Memory B cell (primary cell): ENCODE results near the gene TTC8.
"Not testable (repeated sequence)": the region's sequence is repeated elsewhere in the genome, so short reads cannot be mapped to it uniquely, and the experiment has no call there.

Experiments
- ATAC-seq: fragments of 150-1000 bp; cut with Tn5 transposase; 2 replicates; pipeline ENCODE4 v1.10.0; 2021; ENCODE audit warnings: low read depth, mild to moderate bottlenecking, moderate library complexity
- DNase-seq, 2 donors: peaks; one replicate each; pipeline ENCODE4 v3.0.0; 2022; ENCODE audit warnings: low spot score in 2 of 2
- H3K27ac Mint-ChIP-seq: one replicate; pipeline ENCODE4 v1.8.0; 2022; ENCODE audit warnings: mild to moderate bottlenecking, moderate library complexity, mixed read lengths
- H3K27me3 Mint-ChIP-seq: one replicate; pipeline ENCODE4 v1.8.0; 2022; ENCODE audit warnings: mixed read lengths
- H3K36me3 Mint-ChIP-seq: one replicate; pipeline ENCODE4 v1.8.0; 2022; ENCODE audit warnings: mild to moderate bottlenecking, mixed read lengths
- H3K4me1 Mint-ChIP-seq: one replicate; pipeline ENCODE4 v1.8.0; 2022; ENCODE audit warnings: mixed read lengths
- H3K4me3 Mint-ChIP-seq: one replicate; pipeline ENCODE4 v1.8.0; 2022; ENCODE audit warnings: mild to moderate bottlenecking, moderate library complexity, mixed read lengths
- H3K9me3 Mint-ChIP-seq: one replicate; pipeline ENCODE4 v1.8.0; 2022; ENCODE audit warnings: mixed read lengths

The TTC8 gene

GRCh38 chr14:88835661-88836060 is 11.2 kb downstream of the TTC8 start:
- no peak overlapping the region for H3K4me3 Mint-ChIP-seq
- ATAC-seq (no peak), DNase-seq (no peak)
- peaks cover 2% of the 10 kb centered on the region for H3K27me3 Mint-ChIP-seq
- no peak overlapping the region for H3K27ac Mint-ChIP-seq
- peaks cover 5% of the 10 kb centered on the region for H3K36me3 Mint-ChIP-seq
- no peaks in the 10 kb centered on the region for H3K9me3 Mint-ChIP-seq
- H3K4me1 Mint-ChIP-seq, result no peaks in the 10 kb centered on the region

DNA sequence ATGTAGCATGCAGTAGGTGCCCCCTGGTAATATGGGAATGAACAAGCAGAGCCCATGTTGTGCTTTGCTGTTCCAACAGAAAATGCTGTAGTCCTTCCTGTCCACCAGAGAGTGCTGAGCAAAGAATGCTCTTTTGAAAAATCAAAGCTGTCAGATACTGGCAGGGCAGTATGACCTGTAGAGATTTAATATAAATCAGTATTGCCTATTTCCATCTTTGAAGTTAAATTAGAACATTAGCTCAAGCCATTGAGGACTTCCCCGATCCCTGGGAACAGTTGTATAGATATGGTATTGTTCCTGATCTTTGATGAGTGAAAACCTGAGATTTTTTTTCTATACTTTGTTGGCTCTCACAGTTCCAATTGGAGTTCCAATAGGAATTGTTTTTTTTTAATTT is 13.0 kb downstream of the TTC8 start:
- no peak for DNase-seq
- Mint-ChIP-seq H3K9me3 (no peaks in the 10 kb centered on the region), H3K36me3 (peaks cover 5% of the 10 kb centered on the region), H3K4me3 (no peak overlapping the region), H3K27me3 (peaks cover 2% of the 10 kb centered on the region), H3K27ac (no peak overlapping the region), H3K4me1 (no peaks in the 10 kb centered on the region)
- no peak for ATAC-seq

DNA sequence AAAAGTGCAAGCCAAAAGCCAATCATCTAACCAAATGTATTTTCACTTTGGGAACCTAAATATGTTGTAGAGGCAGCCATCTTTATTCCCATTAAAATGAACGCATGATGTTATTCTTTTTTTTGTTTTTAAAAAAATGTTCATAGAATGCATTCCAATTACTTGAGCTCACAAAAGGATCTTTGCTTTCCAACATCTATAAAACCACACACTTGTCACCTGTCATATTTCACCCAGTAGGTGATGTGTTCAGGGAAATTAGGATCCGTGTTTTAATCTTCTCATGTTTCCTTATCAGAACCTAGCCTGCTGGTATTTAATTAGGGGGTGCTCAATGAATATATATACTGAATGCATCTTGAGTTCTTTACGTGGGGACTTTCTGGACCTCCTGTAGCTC is 13.6 kb downstream of the TTC8 start:
- ATAC-seq, result no peak
- H3K27me3 Mint-ChIP-seq, result peaks cover 2% of the 10 kb centered on the region
- H3K4me3 Mint-ChIP-seq, result no peak overlapping the region

GRCh38 chr14:88840926-88841325 is 16.5 kb downstream of the TTC8 start:
- Mint-ChIP-seq H3K36me3 (peaks cover 4% of the 10 kb centered on the region), H3K27me3 (peaks cover 2% of the 10 kb centered on the region), H3K27ac (no peak overlapping the region), H3K4me1 (no peaks in the 10 kb centered on the region), H3K4me3 (no peak overlapping the region), H3K9me3 (no peaks in the 10 kb centered on the region)
- DNase-seq (no peak), ATAC-seq (no peak)

More for the DNA sequence above, 13.6 kb downstream of the TTC8 start:
- no peaks in the 10 kb centered on the region for H3K9me3 Mint-ChIP-seq
- H3K27ac Mint-ChIP-seq, result no peak overlapping the region
- no peak for DNase-seq
- peaks cover 5% of the 10 kb centered on the region for H3K36me3 Mint-ChIP-seq
- H3K4me1 Mint-ChIP-seq, result no peaks in the 10 kb centered on the region

DNA sequence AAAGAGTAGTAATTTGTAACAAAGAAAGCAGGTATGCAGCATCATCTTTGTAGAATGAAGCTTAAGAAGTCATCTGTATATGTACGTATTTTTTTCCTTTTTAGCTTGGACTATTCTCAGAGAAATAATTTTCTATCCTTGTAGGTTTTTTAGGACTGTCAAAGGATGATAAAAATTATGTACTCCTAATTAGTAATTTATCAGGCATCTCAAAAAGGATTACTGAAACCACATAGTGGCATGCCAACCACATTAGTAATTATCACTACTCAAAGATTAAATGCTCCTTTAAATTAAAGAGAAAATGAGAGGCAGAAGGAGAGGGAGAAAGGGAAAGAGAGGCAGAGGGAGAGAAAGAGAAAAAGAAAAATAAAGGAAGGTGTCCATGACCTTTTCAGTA is 17.3 kb downstream of the TTC8 start:
- Mint-ChIP-seq H3K27me3 (peaks cover 2% of the 10 kb centered on the region), H3K9me3 (no peaks in the 10 kb centered on the region), H3K4me3 (no peak overlapping the region), H3K27ac (no peak overlapping the region), H3K36me3 (peaks cover 4% of the 10 kb centered on the region), H3K4me1 (no peaks in the 10 kb centered on the region)
- ATAC-seq (no peak), DNase-seq (no peak)

DNA sequence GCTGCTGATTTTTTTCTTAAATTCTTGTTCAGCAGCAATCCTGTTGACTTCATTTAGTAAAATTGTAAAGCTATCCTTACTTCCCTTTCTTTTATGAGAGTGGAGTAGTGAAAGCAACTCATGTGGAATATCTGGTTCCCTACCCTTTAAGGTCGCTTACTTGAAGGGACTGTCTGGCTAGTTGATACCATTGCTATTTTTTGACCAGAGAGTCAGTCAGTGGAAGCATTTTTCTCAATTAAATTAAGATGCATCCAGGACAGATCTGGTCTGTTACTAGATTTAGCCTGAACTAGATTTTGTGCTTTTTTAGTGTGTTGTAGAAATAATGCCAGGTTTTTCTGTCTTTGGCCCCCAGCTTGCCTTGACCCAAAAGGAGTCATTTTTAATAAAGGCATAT is 18.0 kb downstream of the TTC8 start:
- Mint-ChIP-seq H3K27ac (no peak overlapping the region), H3K27me3 (no peaks in the 10 kb centered on the region), H3K4me3 (no peak overlapping the region), H3K36me3 (peaks cover 1% of the 10 kb centered on the region), H3K9me3 (no peaks in the 10 kb centered on the region), H3K4me1 (no peaks in the 10 kb centered on the region)
- DNase-seq, result no peak
- ATAC-seq, result no peak

DNA sequence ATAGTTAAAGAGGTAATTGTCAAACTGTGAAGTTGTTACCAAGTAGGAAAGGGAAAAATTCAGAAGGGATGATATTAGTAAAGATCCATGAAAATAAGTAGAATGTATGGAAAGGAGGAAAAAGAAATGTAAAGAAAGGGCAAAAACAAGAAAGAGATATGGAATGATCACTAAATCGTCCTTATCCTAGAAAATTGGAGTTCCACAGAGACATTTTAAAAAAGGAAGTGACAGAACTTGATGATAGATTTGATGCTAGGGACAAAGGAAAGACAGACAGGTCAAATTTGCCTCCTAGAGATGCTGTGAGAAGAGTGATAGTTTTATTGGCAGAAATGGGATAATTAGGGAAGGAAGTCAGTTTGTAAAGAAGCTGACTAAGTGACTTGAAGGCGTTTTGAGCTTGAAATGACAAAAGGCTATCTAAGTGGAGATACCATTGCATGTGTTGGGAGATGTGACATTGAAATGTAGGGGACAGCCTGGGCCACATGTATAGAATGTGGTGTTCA is 20.6 kb downstream of the TTC8 start:
- Mint-ChIP-seq H3K36me3 (peaks cover 1% of the 10 kb centered on the region), H3K4me3 (no peak overlapping the region), H3K27ac (no peak overlapping the region), H3K27me3 (no peaks in the 10 kb centered on the region), H3K4me1 (no peaks in the 10 kb centered on the region), H3K9me3 (no peaks in the 10 kb centered on the region)
- no peak for DNase-seq
- no peak for ATAC-seq

GRCh38 chr14:88848571-88848970 is 24.1 kb downstream of the TTC8 start:
- Mint-ChIP-seq H3K36me3 (peaks cover 1% of the 10 kb centered on the region), H3K27ac (no peak overlapping the region), H3K9me3 (no peaks in the 10 kb centered on the region), H3K27me3 (no peaks in the 10 kb centered on the region), H3K4me3 (no peak overlapping the region), H3K4me1 (no peaks in the 10 kb centered on the region)
- DNase-seq (no peak), ATAC-seq (no peak)

GRCh38 chr14:88849716-88850115 is 25.3 kb downstream of the TTC8 start:
- H3K27me3 Mint-ChIP-seq, result no peaks in the 10 kb centered on the region
- no peaks in the 10 kb centered on the region for H3K4me1 Mint-ChIP-seq
- H3K4me3 Mint-ChIP-seq, result no peak overlapping the region
- H3K9me3 Mint-ChIP-seq, result no peaks in the 10 kb centered on the region
- ATAC-seq (no peak), DNase-seq (no peak)
- peaks cover 1% of the 10 kb centered on the region for H3K36me3 Mint-ChIP-seq
- H3K27ac Mint-ChIP-seq, result no peak overlapping the region

- Mint-ChIP-seq H3K4me1 (no peaks in the 10 kb centered on the region), H3K9me3 (no peaks in the 10 kb centered on the region), H3K27ac (no peak overlapping the region), H3K27me3 (no peaks in the 10 kb centered on the region), H3K4me3 (no peak overlapping the region), H3K36me3 (no peaks in the 10 kb centered on the region)
- no peak for DNase-seq
- no peak for ATAC-seq
These were observed 27.1 kb downstream of the TTC8 start for GRCh38 chr14:88851587-88851986.

- Mint-ChIP-seq H3K27ac (no peak overlapping the region), H3K4me1 (no peaks in the 10 kb centered on the region), H3K36me3 (no peaks in the 10 kb centered on the region), H3K9me3 (no peaks in the 10 kb centered on the region), H3K4me3 (no peak overlapping the region), H3K27me3 (no peaks in the 10 kb centered on the region)
- ATAC-seq (no peak), DNase-seq (no peak)
These were observed 28.2 kb downstream of the TTC8 start for GRCh38 chr14:88852632-88853031.

- DNase-seq (no peak), ATAC-seq (no peak)
- no peak overlapping the region for H3K27ac Mint-ChIP-seq
- H3K27me3 Mint-ChIP-seq, result no peaks in the 10 kb centered on the region
- H3K4me3 Mint-ChIP-seq, result no peak overlapping the region
- no peaks in the 10 kb centered on the region for H3K4me1 Mint-ChIP-seq
- no peaks in the 10 kb centered on the region for H3K9me3 Mint-ChIP-seq
- no peaks in the 10 kb centered on the region for H3K36me3 Mint-ChIP-seq
These were observed 28.7 kb downstream of the TTC8 start for GRCh38 chr14:88853129-88853528.

GRCh38 chr14:88856786-88857366 is 32.4 kb downstream of the TTC8 start:
- Mint-ChIP-seq H3K9me3 (peaks cover 3% of the 10 kb centered on the region), H3K27me3 (no peaks in the 10 kb centered on the region), H3K36me3 (peaks cover 7% of the 10 kb centered on the region), H3K4me3 (no peak overlapping the region), H3K4me1 (no peaks in the 10 kb centered on the region), H3K27ac (no peak overlapping the region)
- no peak for ATAC-seq
- DNase-seq, result no peak

- H3K27me3 Mint-ChIP-seq, H3K36me3 Mint-ChIP-seq, H3K27ac Mint-ChIP-seq, ATAC-seq, H3K9me3 Mint-ChIP-seq, H3K4me3 Mint-ChIP-seq, DNase-seq, H3K4me1 Mint-ChIP-seq: not testable (repeated sequence)
These were observed 33.4 kb downstream of the TTC8 start for GRCh38 chr14:88857861-88858260.

DNA sequence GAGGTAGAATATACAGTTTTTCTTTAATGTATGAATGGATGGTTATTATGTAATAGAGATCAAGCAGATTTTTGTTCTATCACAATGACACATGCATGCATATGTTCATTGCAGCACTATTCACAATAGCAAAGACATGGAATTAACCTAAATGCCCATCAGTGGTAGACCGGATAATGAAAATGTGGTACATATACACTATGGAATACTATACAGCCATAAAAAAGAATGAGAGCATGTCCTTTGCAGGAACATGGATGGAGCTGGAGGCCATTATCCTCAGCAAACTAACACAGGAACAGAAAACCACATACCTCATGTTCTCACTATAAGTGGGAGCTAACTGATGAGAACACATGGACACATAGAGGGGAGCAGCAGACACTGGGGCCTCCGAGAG is 34.7 kb downstream of the TTC8 start:
- not testable (repeated sequence) for H3K9me3 Mint-ChIP-seq, H3K36me3 Mint-ChIP-seq, H3K27ac Mint-ChIP-seq, DNase-seq, ATAC-seq, H3K4me1 Mint-ChIP-seq, H3K4me3 Mint-ChIP-seq, H3K27me3 Mint-ChIP-seq
